Smooth muscle cell (in vitro differentiated cells): ENCODE measurements around the gene PTK6. TPM values are rescaled to one million over a fixed set of nuclear protein-coding genes. Genes with fewer than 3 reads are reported as not detected.

ENCODE experiments used
- DNase-seq: peaks from one replicate; lab custom pipeline; 2025; ENCODE audit not compliant: unreplicated experiment; lab: John Stamatoyannopoulos, UW
- H2AFZ ChIP-seq: fragments of 200-600 bp; sonication (generic); 2 replicates; pipeline ENCODE4 v1.6.0; 2016; ENCODE audit warnings: antibody characterized with exemption, low read depth, mild to moderate bottlenecking
- H3F3A ChIP-seq: fragments of 200-600 bp; sonication (generic); 2 replicates; pipeline ENCODE4 v1.6.0; 2017; ENCODE audit warnings: antibody characterized with exemption, low read depth
- H3K27ac ChIP-seq: fragments of 200-600 bp; sonication (generic); 2 replicates; pipeline ENCODE4 v1.5.1; 2016; ENCODE audit warnings: low read depth, mild to moderate bottlenecking
- H3K27me3 ChIP-seq: fragments of 200-600 bp; sonication (generic); 2 replicates; pipeline ENCODE4 v1.6.1; 2016; ENCODE audit warnings: low read depth, mild to moderate bottlenecking
- H3K36me3 ChIP-seq: fragments of 200-600 bp; sonication (generic); 2 replicates; pipeline ENCODE4 v1.5.1; 2016; ENCODE audit warnings: low read depth
- H3K4me1 ChIP-seq: fragments of 200-600 bp; sonication (generic); 2 replicates; pipeline ENCODE4 v1.5.1; 2016; ENCODE audit warnings: low read depth
- H3K4me2 ChIP-seq: fragments of 200-600 bp; sonication (generic); 2 replicates; pipeline ENCODE4 v1.6.0; 2016; ENCODE audit warnings: mild to moderate bottlenecking
- H3K4me3 ChIP-seq: fragments of 200-600 bp; sonication (generic); 2 replicates; pipeline ENCODE4 v1.5.1; 2016; ENCODE audit warnings: mild to moderate bottlenecking
- H3K79me2 ChIP-seq: fragments of 200-600 bp; sonication (generic); 2 replicates; pipeline ENCODE4 v1.6.0; 2016; ENCODE audit warnings: low read depth, mild to moderate bottlenecking
- H3K9ac ChIP-seq: fragments of 200-600 bp; sonication (generic); 2 replicates; pipeline ENCODE4 v1.6.0; 2016; ENCODE audit warnings: low read depth
- H3K9me3 ChIP-seq: fragments of 200-600 bp; sonication (generic); replicated peaks from 2 replicates; pipeline ENCODE4 v1.5.1; 2016; ENCODE audit warnings: low read depth
- H4K20me1 ChIP-seq: fragments of 200-600 bp; sonication (generic); 2 replicates; pipeline ENCODE4 v1.6.0; 2016; ENCODE audit warnings: low read depth
- WGBS: methylation state at CpG from one replicate; pipeline ENCODE4 v1.1.7; 2016; ENCODE audit warnings: low lambda C conversion rate; 5-methylcytosine and 5-hydroxymethylcytosine counted together
- polyA plus RNA-seq: library from polyadenylated mRNA; unstranded; fragments of >200 nt; fragmentation: Nextera tagmentation; extraction: Ambion mirVana; gene quantifications from 2 replicates; pipeline ENCODE4 v1.2.1, GENCODE V29; 2016
- total RNA-seq: library from RNA; depleted of rRNA; stranded (reverse); fragments of >200 nt; gene quantifications from 2 replicates; pipeline ENCODE4 v1.2.3, GENCODE V29; 2014
- TF ChIP-seq, protein P1 (sequence below): fragments of 200-600 bp; sonication (generic); IDR thresholded peaks from 2 replicates; pipeline ENCODE4 v1.5.1; 2017; ENCODE audit warnings: borderline replicate concordance, mild to moderate bottlenecking, antibody characterized with exemption; ENCODE audit not compliant: insufficient read depth, poor library complexity, severe bottlenecking

The PTK6 gene
- total and polyA plus RNA-seq, 2 experiments from 2014 or later: 0.05 TPM; not detected in 1

DNA sequence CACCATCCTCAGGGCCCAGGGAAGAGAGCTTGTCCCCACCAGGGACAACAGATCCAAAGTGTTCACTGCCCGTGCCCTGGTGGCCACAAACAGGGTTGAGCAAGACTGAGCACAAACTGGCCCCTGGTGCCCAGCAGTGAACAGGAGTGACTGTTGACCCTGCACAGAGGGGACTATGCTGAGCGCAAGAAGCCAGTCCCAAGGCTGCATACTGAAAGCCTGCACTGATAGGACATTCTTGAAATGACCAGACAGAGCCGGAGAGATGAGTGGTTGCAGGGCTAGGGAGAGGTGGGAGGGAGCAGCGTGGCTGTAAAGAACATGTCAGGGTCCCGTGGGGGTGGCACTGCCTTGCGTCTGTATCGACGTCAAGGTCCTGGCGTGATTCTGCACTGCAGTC, 13.9 kb upstream of the PTK6 start:
- no peak for DNase-seq
- 58% methylated on average over 9 of the region's 9 CpGs for WGBS
- Histone ChIP-seq H3F3A (peaks cover 18% of the 10 kb centered on the region), H3K9ac (no peak overlapping the region), H3K79me2 (no peaks in the 10 kb centered on the region), H3K9me3 (no peaks in the 10 kb centered on the region), H3K36me3 (no peaks in the 10 kb centered on the region), H3K27me3 (no peaks in the 10 kb centered on the region), H2AFZ (no peak overlapping the region), H3K4me3 (no peak overlapping the region), H3K4me1 (peaks cover 8% of the 10 kb centered on the region), H3K27ac (no peak overlapping the region), H4K20me1 (no peaks in the 10 kb centered on the region), H3K4me2 (no peak overlapping the region)
- TF ChIP-seq, protein P1, sequence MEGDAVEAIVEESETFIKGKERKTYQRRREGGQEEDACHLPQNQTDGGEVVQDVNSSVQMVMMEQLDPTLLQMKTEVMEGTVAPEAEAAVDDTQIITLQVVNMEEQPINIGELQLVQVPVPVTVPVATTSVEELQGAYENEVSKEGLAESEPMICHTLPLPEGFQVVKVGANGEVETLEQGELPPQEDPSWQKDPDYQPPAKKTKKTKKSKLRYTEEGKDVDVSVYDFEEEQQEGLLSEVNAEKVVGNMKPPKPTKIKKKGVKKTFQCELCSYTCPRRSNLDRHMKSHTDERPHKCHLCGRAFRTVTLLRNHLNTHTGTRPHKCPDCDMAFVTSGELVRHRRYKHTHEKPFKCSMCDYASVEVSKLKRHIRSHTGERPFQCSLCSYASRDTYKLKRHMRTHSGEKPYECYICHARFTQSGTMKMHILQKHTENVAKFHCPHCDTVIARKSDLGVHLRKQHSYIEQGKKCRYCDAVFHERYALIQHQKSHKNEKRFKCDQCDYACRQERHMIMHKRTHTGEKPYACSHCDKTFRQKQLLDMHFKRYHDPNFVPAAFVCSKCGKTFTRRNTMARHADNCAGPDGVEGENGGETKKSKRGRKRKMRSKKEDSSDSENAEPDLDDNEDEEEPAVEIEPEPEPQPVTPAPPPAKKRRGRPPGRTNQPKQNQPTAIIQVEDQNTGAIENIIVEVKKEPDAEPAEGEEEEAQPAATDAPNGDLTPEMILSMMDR: no peak

DNA sequence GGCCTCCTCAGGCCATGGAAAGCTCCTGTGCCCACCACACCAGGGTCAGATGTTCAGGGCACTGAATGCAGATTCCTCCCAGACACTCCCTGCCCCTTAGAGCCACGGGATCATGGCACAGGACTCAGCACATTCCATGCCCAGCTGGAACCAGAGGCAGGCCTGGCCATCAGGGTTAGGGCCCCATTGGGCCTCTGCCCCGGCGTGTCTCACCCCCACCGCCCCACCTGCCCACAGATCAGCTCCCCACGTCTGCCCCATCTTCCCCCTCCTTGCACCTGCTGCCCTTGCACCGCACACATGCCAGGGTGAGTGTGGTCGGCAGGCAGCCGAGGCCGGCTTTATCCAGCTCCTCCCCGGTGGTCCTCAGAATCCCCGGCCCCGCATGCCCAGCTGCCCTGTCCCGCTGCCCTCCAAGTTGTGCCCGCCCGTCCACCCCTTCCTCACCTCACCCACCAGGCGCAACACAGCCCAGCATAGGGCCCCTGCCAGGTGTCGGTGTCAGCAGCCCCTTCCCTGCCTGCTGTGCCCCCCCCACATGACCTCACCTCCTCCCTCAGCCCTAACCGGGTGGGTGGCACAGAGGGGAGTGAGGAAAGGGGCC, 12.6 kb upstream of the PTK6 start:
- TF ChIP-seq, protein P1: no peak
- WGBS: 94% methylated on average over 4 of the region's 18 CpGs

DNA sequence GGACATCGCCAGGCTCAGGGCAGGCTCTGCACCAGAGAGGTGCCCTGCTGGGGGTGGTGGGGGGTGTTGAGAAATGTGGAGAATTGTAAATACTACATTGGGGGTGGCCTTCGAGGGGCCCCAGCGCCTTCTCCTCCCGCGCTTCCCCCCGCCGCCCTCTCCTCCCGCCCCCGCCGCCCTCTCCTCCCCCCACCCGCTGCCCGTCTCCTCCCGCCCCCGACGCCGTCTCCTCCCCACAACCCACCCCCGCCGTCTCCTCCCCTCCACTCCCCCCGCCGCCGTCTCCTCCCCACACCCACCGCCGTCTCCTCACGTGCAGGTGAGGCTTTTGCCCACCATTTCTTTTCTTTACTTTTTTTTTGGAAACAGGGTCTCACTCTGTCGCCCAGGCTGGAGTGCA, 11.8 kb upstream of the PTK6 start:
- H3K9ac ChIP-seq: no peak overlapping the region
- peaks cover 9% of the 10 kb centered on the region for H3F3A ChIP-seq
- no peaks in the 10 kb centered on the region for H3K27me3 ChIP-seq
- H3K36me3 ChIP-seq: no peaks in the 10 kb centered on the region
- no peaks in the 10 kb centered on the region for H3K79me2 ChIP-seq
- H3K9me3 ChIP-seq: no peaks in the 10 kb centered on the region
- no peak for DNase-seq
- 75% methylated on average over 3 of the region's 25 CpGs for WGBS
- H4K20me1 ChIP-seq: no peaks in the 10 kb centered on the region
- no peak overlapping the region for H3K4me2 ChIP-seq
- H3K4me3 ChIP-seq: no peak overlapping the region
- no peak overlapping the region for H3K27ac ChIP-seq
- TF ChIP-seq, protein P1: no peak
- H2AFZ ChIP-seq: no peak overlapping the region
- no peaks in the 10 kb centered on the region for H3K4me1 ChIP-seq

More for the DNA sequence above, 12.6 kb upstream of the PTK6 start:
- Histone ChIP-seq H3K79me2 (no peaks in the 10 kb centered on the region), H3K4me2 (no peak overlapping the region), H3K4me3 (no peak overlapping the region), H3K9me3 (no peaks in the 10 kb centered on the region), H2AFZ (no peak overlapping the region), H3K36me3 (no peaks in the 10 kb centered on the region), H3F3A (peaks cover 16% of the 10 kb centered on the region), H4K20me1 (no peaks in the 10 kb centered on the region), H3K27me3 (no peaks in the 10 kb centered on the region), H3K27ac (no peak overlapping the region), H3K4me1 (peaks cover 7% of the 10 kb centered on the region), H3K9ac (no peak overlapping the region)
- no peak for DNase-seq

DNA sequence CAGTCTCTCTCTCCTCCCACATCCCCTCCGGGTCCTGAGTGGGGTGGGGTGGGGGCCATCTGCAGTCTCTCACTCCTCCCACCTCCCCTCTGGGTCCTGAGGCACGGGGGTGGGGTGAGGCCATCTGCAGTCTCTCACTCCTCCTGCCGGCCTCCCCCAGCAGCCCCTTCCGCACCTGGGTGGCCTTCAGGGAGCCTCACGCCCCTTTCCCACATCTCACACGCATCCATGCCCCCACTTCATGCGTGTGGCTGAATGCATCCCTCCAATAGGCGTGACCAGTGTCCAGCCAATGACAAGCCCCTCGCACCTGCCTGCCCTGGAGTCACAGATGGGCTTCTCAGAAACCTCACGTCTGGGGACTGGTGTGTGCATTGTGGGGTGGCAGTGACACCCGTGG, 11.4 kb upstream of the PTK6 start:
- DNase-seq: no peak

More for the DNA sequence above, 11.4 kb upstream of the PTK6 start:
- Histone ChIP-seq H3K9me3 (no peaks in the 10 kb centered on the region), H3K79me2 (no peaks in the 10 kb centered on the region), H3K9ac (no peak overlapping the region), H3K4me3 (no peak overlapping the region), H3F3A (peaks cover 9% of the 10 kb centered on the region), H3K36me3 (no peaks in the 10 kb centered on the region), H3K27me3 (no peaks in the 10 kb centered on the region), H2AFZ (no peak overlapping the region), H3K4me2 (no peak overlapping the region), H3K27ac (no peak overlapping the region), H4K20me1 (no peaks in the 10 kb centered on the region), H3K4me1 (no peaks in the 10 kb centered on the region)
- TF ChIP-seq, protein P1: no peak
- 78% methylated on average over 9 of the region's 11 CpGs for WGBS
